ENCODE results near the gene DHRS7. TPM values are rescaled to one million over a fixed set of nuclear protein-coding genes. Genes with fewer than 3 reads are reported as not detected.

The DHRS7 gene
- total and polyA plus RNA-seq, 10 of the 15 experiments (the other 5 are each of a cell fraction or from before 2014, with no cell fraction given), result 55.0 to 99.8 (median 62.2) TPM

DNA sequence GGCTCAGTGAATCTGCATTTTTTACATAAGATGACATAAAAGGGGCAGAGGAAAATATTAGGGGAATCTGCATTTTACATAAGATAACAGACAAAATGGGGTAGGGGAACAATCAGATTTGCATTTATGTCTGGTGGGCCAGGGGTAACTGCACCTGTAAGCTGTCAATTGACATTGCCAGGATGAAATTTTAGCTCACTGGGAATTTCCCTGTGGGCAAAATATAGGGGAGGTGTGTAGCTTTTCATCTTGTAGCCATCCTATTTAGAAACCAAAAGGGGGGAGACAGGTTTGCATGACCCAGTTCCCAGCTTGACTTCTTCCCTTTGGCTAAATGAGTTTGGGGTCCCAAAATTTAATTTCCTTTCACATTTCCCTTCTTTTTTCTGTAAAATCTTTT is 70.0 kb downstream of the DHRS7 start (continued):
- TF ChIP-seq, protein P1, sequence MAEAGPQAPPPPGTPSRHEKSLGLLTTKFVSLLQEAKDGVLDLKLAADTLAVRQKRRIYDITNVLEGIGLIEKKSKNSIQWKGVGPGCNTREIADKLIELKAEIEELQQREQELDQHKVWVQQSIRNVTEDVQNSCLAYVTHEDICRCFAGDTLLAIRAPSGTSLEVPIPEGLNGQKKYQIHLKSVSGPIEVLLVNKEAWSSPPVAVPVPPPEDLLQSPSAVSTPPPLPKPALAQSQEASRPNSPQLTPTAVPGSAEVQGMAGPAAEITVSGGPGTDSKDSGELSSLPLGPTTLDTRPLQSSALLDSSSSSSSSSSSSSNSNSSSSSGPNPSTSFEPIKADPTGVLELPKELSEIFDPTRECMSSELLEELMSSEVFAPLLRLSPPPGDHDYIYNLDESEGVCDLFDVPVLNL (IDR thresholded peaks at IDR 0.05; ENCODE audit: low read depth, low read length), result no peak
- TF ChIP-seq MTA3 (IDR thresholded peaks at IDR 0.05; ENCODE audit: borderline replicate concordance, low read length) (no peak), NBN (IDR thresholded peaks at IDR 0.05) (peak; percentile 4; the same call in 1 of the 2 replicates), BHLHE40 (IDR thresholded peaks at IDR 0.05; ENCODE audit: borderline replicate concordance in 1 of 2, low read depth in 2 of 2, low read length in 1 of 2) (no peak), RAD51 (IDR thresholded peaks at IDR 0.05) (no peak), PAX8 (IDR thresholded peaks at IDR 0.05) (no peak), ATF7 (IDR thresholded peaks at IDR 0.05; ENCODE audit: low read depth) (0 out of 2 replicates have a peak, but pooled peaks have one; percentile 39)
- TF ChIP-seq, protein P2, sequence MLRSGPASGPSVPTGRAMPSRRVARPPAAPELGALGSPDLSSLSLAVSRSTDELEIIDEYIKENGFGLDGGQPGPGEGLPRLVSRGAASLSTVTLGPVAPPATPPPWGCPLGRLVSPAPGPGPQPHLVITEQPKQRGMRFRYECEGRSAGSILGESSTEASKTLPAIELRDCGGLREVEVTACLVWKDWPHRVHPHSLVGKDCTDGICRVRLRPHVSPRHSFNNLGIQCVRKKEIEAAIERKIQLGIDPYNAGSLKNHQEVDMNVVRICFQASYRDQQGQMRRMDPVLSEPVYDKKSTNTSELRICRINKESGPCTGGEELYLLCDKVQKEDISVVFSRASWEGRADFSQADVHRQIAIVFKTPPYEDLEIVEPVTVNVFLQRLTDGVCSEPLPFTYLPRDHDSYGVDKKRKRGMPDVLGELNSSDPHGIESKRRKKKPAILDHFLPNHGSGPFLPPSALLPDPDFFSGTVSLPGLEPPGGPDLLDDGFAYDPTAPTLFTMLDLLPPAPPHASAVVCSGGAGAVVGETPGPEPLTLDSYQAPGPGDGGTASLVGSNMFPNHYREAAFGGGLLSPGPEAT (IDR thresholded peaks at IDR 0.05; ENCODE audit: low read depth), result no peak
- TF ChIP-seq, protein P3, sequence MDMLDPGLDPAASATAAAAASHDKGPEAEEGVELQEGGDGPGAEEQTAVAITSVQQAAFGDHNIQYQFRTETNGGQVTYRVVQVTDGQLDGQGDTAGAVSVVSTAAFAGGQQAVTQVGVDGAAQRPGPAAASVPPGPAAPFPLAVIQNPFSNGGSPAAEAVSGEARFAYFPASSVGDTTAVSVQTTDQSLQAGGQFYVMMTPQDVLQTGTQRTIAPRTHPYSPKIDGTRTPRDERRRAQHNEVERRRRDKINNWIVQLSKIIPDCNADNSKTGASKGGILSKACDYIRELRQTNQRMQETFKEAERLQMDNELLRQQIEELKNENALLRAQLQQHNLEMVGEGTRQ (IDR thresholded peaks at IDR 0.05; ENCODE audit: borderline replicate concordance, low read depth, low read length), result no peak

Measured in GM12878 (cell line).